GM21529 (cell line): ENCODE measurements around the gene RP2.

Experiments used
- ATAC-seq: cut with Tn5 transposase; IDR thresholded peaks from one replicate; pipeline ENCODE4 v1.9.1; 2021; ENCODE audit not compliant: unreplicated experiment

RP2 gene

GRCh38 chrX:46917622-46918021 lies 80.8 kb downstream of the RP2 start:
- no peak for ATAC-seq

GRCh38 chrX:46918434-46918833 lies 81.6 kb downstream of the RP2 start:
- no peak for ATAC-seq

GRCh38 chrX:46920235-46920634 lies 83.4 kb downstream of the RP2 start:
- ATAC-seq, result no peak

- no peak for ATAC-seq
Observed at GRCh38 chrX:46922611-46923010, 85.8 kb downstream of the RP2 start.

GRCh38 chrX:46927718-46928117 lies 90.9 kb downstream of the RP2 start:
- no peak for ATAC-seq

GRCh38 chrX:46929439-46930261 lies 92.8 kb downstream of the RP2 start:
- ATAC-seq, result no peak
